ENCODE measurements around the gene PDZK1. TPM values are rescaled to one million over a fixed set of nuclear protein-coding genes. Genes with fewer than 3 reads are reported as not detected.
"Not testable (repeated sequence)": the region's sequence is repeated elsewhere in the genome, so short reads cannot be mapped to it uniquely, and the experiment has no call there.

The PDZK1 gene
- total and polyA plus RNA-seq, 2 of the 8 experiments (the other 6 are each of a cell fraction or from before 2014, with no cell fraction given), result 0.17 TPM; not detected in 1

DNA sequence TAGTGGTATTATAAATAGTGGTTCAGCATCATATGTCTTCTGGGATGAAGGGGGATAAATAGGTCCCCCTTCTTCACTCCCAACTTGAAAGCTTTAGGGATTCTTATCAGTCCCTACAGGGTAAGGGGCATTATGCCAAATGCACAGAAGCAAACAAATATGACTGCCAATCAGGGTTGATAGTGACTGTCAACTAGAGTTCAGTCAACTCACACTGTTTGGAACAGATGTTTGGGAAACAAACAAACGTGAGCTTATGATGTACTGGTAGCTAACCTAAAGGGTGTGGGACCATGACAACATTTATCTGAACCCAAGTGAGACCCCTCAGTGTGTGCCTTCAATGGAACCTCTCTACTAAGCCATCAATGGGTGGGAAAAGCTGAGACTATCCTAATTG lies 34.0 kb downstream of the PDZK1 start:
- POLR2A ChIA-PET (ENCODE audit: partially characterized antibody); H3K36me3 ChIP-seq (ENCODE audit: control insufficient read depth in 2 of 4, insufficient read depth in 4 of 4, low read length in 3 of 4); H2BK120ac ChIP-seq (replicated peaks; ENCODE audit: low read depth, low read length); H3K4me3 ChIP-seq (ENCODE audit: extremely low read depth in 1 of 4, insufficient read depth in 2 of 4, low read depth in 3 of 4, low read length in 4 of 4); H3K27me3 ChIP-seq (replicated peaks in 1 of 4; ENCODE audit: control insufficient read depth in 3 of 4, extremely low read depth in 1 of 4, insufficient read depth in 3 of 4, low read length in 3 of 4); H3K27ac ChIP-seq (ENCODE audit: low read depth, low read length); H3K56ac ChIP-seq (replicated peaks; ENCODE audit: insufficient read length, low read depth, low read length); FAIRE-seq; H3K23ac ChIP-seq (ENCODE audit: insufficient read length); CTCF ChIA-PET (ENCODE audit: partially characterized antibody); H4K20me1 ChIP-seq (replicated peaks in 1 of 2; ENCODE audit: control insufficient read depth in 1 of 2, insufficient read depth in 2 of 2, low read length in 2 of 2); H2BK15ac ChIP-seq (ENCODE audit: low read length); H4K8ac ChIP-seq (ENCODE audit: extremely low read depth, insufficient read depth, low read length); H3K4me2 ChIP-seq (ENCODE audit: insufficient read depth in 1 of 2, low read depth in 2 of 2, low read length in 2 of 2); H3K4ac ChIP-seq (replicated peaks; ENCODE audit: insufficient read length, low read depth, low read length); H3K79me1 ChIP-seq (ENCODE audit: low read depth, low read length); H3K9me3 ChIP-seq (ENCODE audit: insufficient read depth in 2 of 2, low read depth in 1 of 2, low read length in 1 of 2); H2AK5ac ChIP-seq (ENCODE audit: low read depth, low read length); H3K79me2 ChIP-seq (ENCODE audit: control insufficient read depth in 1 of 2, insufficient read depth in 2 of 2, low read length in 2 of 2); H3K9ac ChIP-seq (replicated peaks in 1 of 4; ENCODE audit: extremely low read depth in 1 of 4, low read depth in 3 of 4, low read length in 3 of 4); H3K4me1 ChIP-seq (replicated peaks in 1 of 4; ENCODE audit: control insufficient read depth in 3 of 4, insufficient read depth in 4 of 4, low read length in 3 of 4); H2BK5ac ChIP-seq (ENCODE audit: low read depth, low read length); H3K18ac ChIP-seq (ENCODE audit: extremely low read depth, low read length); DNase-seq (ENCODE audit: low read depth in 1 of 2, low spot score in 2 of 2); H4K91ac ChIP-seq (replicated peaks; ENCODE audit: insufficient read length, low read length); H2BK12ac ChIP-seq (ENCODE audit: low read depth, low read length); H4K5ac ChIP-seq (ENCODE audit: insufficient read length, low read depth, low read length); H2BK20ac ChIP-seq (ENCODE audit: low read length); H3K23me2 ChIP-seq (ENCODE audit: low read depth, low read length); H2AFZ ChIP-seq (ENCODE audit: low read length); H3K14ac ChIP-seq (ENCODE audit: insufficient read length): not testable (repeated sequence)
- WGBS, 2 experiments (ENCODE audit: extremely low coverage in 1 of 2, insufficient coverage in 1 of 2, insufficient read length in 1 of 2, insufficient replicate concordance in 2 of 2, low coverage in 1 of 2, low lambda C conversion rate in 2 of 2, missing lambda C conversion rate in 1 of 2), result no CpG with 5 or more reads among the region's 1 CpG

DNA sequence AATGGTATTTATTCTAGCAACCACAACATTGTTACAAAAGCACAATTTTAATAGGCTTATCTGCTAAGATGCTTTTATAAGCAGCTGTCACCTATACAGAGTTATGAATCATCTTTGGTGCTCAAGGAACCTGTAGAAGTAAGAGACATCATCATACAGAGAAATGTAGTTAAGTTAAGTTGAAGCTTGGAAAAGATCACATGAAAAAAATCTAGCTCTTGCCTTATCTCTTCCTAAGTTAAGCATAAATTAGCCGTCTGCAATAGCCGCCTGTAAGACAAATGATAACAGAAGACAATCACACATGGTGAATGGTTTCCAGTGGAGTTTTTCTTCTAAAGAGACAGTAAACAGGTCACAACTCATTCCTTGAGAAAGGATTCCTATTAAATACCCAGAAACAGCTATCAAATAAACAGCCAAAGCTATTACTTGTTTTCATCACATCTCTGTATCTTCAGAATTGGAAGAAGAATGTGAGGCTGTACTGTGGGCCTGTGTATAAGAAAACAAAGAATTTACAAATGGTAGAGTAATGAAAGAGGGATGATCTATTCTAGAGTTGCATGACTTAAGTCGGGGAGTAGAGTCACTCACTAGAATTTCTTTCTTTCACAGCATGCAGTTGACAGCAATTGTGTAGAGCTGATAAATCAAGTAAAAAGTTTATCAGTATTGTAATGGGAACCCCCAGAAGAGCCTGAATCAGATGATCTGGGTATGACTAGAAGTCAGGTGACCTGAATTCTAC lies 36.0 kb downstream of the PDZK1 start:
- H3K27me3 ChIP-seq (replicated peaks in 1 of 4; ENCODE audit: control insufficient read depth in 3 of 4, extremely low read depth in 1 of 4, insufficient read depth in 3 of 4, low read length in 3 of 4); H3K4me1 ChIP-seq (replicated peaks in 1 of 4; ENCODE audit: control insufficient read depth in 3 of 4, insufficient read depth in 4 of 4, low read length in 3 of 4); H3K23ac ChIP-seq (ENCODE audit: insufficient read length); H3K27ac ChIP-seq (ENCODE audit: low read depth, low read length); H3K36me3 ChIP-seq (ENCODE audit: control insufficient read depth in 2 of 4, insufficient read depth in 4 of 4, low read length in 3 of 4); H2AK5ac ChIP-seq (ENCODE audit: low read depth, low read length); H3K4me3 ChIP-seq (ENCODE audit: extremely low read depth in 1 of 4, insufficient read depth in 2 of 4, low read depth in 3 of 4, low read length in 4 of 4); H3K9me3 ChIP-seq (ENCODE audit: insufficient read depth in 2 of 2, low read depth in 1 of 2, low read length in 1 of 2); H2AFZ ChIP-seq (ENCODE audit: low read length); H3K79me2 ChIP-seq (ENCODE audit: control insufficient read depth in 1 of 2, insufficient read depth in 2 of 2, low read length in 2 of 2); H4K91ac ChIP-seq (replicated peaks; ENCODE audit: insufficient read length, low read length); FAIRE-seq; H3K4me2 ChIP-seq (ENCODE audit: insufficient read depth in 1 of 2, low read depth in 2 of 2, low read length in 2 of 2); H4K5ac ChIP-seq (ENCODE audit: insufficient read length, low read depth, low read length); DNase-seq (ENCODE audit: low read depth in 1 of 2, low spot score in 2 of 2); H3K4ac ChIP-seq (replicated peaks; ENCODE audit: insufficient read length, low read depth, low read length); H2BK12ac ChIP-seq (ENCODE audit: low read depth, low read length); H2BK5ac ChIP-seq (ENCODE audit: low read depth, low read length); H2BK15ac ChIP-seq (ENCODE audit: low read length); H3K23me2 ChIP-seq (ENCODE audit: low read depth, low read length); H3K56ac ChIP-seq (replicated peaks; ENCODE audit: insufficient read length, low read depth, low read length); H3K18ac ChIP-seq (ENCODE audit: extremely low read depth, low read length); H4K20me1 ChIP-seq (replicated peaks in 1 of 2; ENCODE audit: control insufficient read depth in 1 of 2, insufficient read depth in 2 of 2, low read length in 2 of 2); H3K14ac ChIP-seq (ENCODE audit: insufficient read length); H2BK120ac ChIP-seq (replicated peaks; ENCODE audit: low read depth, low read length); H3K9ac ChIP-seq (replicated peaks in 1 of 4; ENCODE audit: extremely low read depth in 1 of 4, low read depth in 3 of 4, low read length in 3 of 4); H3K79me1 ChIP-seq (ENCODE audit: low read depth, low read length); H4K8ac ChIP-seq (ENCODE audit: extremely low read depth, insufficient read depth, low read length); CTCF ChIA-PET (ENCODE audit: partially characterized antibody); H2BK20ac ChIP-seq (ENCODE audit: low read length); POLR2A ChIA-PET (ENCODE audit: partially characterized antibody): not testable (repeated sequence)
- 93% methylated on average over 2 of the region's 3 CpGs; no CpG with 5 or more reads in 1 of the 2 experiments for WGBS, 2 experiments (ENCODE audit: extremely low coverage in 1 of 2, insufficient coverage in 1 of 2, insufficient read length in 1 of 2, insufficient replicate concordance in 2 of 2, low coverage in 1 of 2, low lambda C conversion rate in 2 of 2, missing lambda C conversion rate in 1 of 2)
